ENCODE data around the gene MYLK.
"Not testable (repeated sequence)": the region's sequence is repeated elsewhere in the genome, so short reads cannot be mapped to it uniquely, and the experiment has no call there.

Gene MYLK

GRCh38 chr3:123600863-123601262 is 283.3 kb downstream of the MYLK start:
- DNase-seq (ENCODE audit: low read depth in 2 of 2), result not testable (repeated sequence)

DNA sequence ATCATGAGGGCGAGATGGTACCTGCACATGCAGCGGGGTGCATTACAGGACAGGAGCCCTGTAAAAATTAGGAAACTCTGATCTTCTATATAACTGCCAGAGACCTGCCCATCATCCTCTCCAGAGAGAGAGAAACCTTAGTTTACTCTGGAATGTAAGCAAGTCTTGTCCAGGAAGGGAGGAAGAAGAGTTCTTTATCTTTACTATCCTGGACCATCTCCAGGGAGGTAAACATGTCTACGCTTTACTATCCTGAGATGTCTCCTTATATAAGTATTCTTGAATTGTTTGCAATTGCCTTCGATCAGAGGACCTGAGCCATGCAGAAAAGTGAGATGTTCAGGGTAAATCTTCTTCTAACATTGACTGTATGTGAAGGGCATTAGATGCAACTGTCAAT is 286.6 kb downstream of the MYLK start:
- no peak for DNase-seq (ENCODE audit: low read depth in 2 of 2)

DNA sequence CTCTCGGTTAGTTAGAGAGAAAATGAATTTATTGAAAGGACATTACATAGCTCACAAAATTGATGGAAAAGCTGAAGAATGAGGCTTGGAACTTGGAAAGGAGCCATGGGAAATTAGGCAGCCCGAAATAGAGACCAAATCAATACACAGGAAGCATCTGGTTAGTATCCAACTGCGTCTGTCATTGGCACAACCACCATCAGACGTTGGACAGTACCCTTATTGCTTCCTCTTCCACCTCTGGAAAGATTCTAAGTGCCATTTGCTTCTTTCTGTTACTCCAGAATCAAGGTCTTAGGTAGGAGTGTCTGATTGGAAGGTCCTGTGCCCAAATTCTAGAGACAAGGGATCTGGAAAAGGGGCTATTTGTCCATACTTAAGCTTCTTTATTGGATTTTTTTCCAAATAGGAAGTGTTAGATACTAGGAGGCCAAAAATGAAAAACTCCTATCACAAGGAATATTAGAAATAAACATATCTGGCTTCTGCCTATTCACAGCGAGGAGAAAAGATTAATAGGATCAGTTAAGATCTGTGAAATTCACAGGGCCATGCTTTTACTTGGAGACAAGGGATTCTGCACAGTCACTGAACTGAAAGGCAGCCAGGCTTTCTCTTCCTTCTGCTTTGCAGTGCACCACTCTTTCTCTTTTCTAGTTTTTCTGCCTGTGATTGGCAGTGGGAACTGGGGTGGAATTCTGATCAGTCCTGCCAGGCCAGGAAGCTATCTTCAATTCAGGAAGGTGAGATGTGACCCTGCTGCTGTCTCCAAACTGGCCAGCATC is 288.5 kb downstream of the MYLK start:
- DNase-seq (ENCODE audit: low read depth in 2 of 2), result no peak

- DNase-seq (ENCODE audit: low read depth in 2 of 2), result no peak
These were observed 290.8 kb downstream of the MYLK start for GRCh38 chr3:123593381-123593780.

DNA sequence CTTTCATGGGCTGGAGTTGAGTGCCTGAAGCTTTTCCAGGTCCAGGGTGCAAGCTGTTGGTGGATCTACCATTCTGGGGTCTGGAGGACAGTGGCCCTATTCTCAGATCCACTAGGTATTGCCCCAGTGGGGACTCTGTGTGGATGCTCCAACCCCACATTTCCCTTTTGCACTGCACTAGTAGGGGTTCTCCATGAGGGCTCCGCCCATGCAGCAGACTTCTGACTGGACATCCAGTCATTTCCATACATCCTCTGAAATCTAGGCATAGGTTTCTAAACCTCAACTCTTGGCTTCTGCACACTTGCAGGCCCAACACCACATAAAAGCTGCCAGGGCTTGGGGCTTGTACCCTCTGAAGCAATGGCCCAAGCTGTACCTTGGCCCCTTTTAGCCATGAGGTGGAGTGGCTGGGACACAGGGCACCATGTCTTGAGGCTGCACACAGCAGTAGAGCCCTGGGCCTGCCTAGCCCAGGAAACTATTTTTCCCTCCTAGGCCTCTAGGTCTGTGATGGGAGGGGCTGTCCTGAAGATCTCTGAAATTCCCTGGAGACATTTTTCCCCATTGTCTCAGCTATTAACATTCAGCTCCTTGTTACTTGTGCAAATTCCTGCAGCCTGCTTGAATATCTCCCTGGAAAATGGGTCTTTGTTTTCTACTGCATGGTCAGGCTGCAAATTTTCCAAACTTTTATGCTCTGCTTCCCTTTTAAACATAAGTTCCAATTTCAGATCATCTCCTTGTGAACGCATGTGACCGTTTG is 293.3 kb downstream of the MYLK start:
- DNase-seq (ENCODE audit: low read depth in 2 of 2), result no peak

DNA sequence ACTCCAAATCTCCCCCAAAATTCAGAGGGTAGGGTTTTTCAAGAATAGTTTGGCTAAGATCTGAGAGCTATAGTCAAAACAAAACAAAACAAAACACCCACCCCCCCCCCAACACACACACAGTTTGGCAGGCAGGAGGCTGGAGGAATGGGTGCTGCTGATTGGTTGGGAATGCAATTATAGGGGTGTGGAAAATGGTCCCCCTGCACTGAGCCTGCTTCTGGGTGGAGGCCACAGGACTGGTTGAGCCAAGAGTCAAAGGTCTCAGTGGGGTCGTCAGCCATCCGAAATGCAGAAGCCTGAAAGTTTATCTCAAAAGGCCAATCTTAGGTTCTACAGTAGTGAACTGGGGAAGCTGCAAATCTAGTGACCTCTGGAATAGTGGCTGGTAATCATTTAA is 296.7 kb downstream of the MYLK start:
- no peak for DNase-seq (ENCODE audit: low read depth in 2 of 2)

DNA sequence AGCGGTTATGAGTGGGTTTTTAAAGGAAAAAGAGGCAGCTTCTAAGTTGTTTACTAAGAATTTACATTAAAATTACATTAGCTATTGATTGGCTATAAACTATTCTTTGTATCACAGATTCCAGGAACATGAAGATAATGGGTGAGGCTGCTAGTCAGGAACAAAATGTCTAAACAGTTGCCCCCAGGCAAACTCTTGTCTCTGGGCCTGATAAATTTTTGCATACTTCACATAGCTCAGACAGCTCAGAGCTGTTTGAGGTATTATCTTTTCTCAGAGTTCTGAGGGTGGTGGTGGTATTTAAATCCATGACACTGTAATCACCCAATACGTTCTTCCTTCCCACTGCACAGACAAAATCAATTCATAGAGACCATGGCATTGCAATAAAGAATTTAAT is 297.2 kb downstream of the MYLK start:
- no peak for DNase-seq (ENCODE audit: low read depth in 2 of 2)

- no peak for DNase-seq (ENCODE audit: low read depth in 2 of 2)
These were observed 298.0 kb downstream of the MYLK start for GRCh38 chr3:123586131-123586530.

- DNase-seq (ENCODE audit: low read depth in 2 of 2), result peak; percentile 81 to 93
These were observed 298.9 kb downstream of the MYLK start, which contains the start of gene HACD2 for GRCh38 chr3:123584988-123585937. TSS of gene HACD2 (minus strand) at chr3:123585053. CDS start at chr3:123585027, 26 bp downstream.

GRCh38 chr3:123584284-123584987 is 299.7 kb downstream of the MYLK start:
- peak in 1 of 2 donors; percentile 9 for DNase-seq (ENCODE audit: low read depth in 2 of 2)

DNA sequence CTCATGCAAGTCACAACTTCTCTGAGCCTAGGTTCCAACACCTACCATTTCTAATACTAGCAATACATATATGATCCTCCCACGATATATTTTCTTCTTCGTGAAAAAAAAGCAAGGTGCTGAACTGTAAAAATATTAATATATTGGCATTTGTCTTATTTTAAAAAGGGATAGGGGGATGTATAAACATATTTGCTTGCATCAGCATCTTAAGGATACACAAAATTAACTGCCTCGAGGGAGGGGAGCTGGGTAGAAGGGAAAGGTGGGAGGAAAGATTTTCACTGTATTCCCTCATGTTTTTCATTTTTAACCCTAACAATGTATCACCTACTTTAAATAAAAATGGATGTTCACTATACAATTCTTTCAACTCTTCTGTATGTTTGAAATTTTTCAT is 300.6 kb downstream of the MYLK start:
- no peak for DNase-seq (ENCODE audit: low read depth in 2 of 2)

DNA sequence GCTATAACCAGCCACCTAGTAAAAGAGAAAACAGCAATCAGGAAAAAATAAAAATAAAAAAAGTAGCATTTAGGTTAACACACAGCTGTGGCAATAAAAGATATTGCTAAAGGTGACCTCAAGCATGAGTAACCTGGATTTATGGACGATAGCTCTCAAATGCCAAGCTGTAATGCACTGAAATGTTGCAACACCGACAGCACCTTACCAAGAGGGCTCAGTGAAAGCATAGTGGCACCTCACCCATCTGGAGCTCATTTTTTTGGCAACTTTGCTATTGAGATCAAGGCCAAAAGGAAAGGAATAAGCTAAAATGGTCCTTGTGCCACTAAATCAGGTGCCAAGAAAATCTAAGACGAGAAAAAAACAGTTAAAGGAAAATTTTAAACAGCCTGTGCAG is 301.8 kb downstream of the MYLK start:
- no peak for DNase-seq (ENCODE audit: low read depth in 2 of 2)

- no peak for DNase-seq (ENCODE audit: low read depth in 2 of 2)
These were observed 308.0 kb downstream of the MYLK start for GRCh38 chr3:123576122-123576521.

DNA sequence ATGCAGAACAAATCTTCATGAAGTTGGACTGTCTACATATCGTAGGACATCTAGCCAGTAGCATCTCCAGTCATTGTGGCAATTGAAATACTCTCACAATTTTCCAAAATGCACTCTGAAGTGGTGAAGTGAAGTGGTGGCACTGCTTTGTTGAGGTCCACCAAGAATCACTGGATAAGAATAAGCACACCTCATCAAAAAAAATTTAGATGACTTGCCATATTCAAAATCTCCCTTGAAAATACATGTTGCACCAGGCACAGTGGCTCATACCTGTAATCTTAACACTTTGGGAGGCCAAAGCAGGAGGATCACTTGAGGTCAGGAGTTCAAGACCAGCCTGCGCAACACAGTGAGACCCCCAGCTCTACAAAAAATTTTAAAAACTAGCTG is 312.2 kb downstream of the MYLK start:
- DNase-seq (ENCODE audit: low read depth in 2 of 2), result no peak

DNA sequence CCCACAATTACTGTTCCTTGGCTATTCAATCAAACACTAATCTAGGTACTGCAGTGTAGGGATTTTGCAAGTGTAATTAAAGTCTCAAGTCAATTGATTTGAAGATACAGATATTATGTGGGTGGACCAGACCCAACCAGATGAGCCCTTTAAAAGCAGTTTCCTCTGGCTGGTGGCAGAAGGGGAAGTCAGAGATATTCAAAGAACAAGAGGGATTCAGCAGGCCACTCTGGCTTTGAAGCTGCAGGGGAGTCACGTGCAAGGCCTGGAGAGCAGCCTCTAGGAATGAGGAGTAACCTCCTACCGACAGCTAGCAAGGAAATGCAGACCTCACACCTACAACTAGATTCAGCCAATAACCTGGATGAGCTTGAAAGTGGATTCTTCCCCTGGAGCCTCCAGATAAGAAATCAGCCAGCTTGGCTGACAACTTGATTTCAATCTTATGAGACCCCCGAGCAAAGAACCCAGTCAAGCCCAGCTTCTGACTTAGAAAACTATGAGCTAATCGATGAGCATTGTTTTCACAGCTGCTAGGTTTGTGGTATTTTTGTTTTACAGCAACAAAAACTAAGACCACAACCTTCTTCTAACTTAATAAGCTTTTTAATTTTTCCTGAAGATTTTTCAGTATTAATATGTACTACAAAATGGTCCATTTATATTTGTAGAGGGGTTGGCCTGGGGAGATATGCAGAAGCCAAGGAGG is 312.7 kb downstream of the MYLK start:
- no peak for DNase-seq (ENCODE audit: low read depth in 2 of 2)

GRCh38 chr3:123568875-123569274 is 315.3 kb downstream of the MYLK start:
- DNase-seq (ENCODE audit: low read depth in 2 of 2), result no peak

- DNase-seq (ENCODE audit: low read depth in 2 of 2), result no peak
These were observed 316.1 kb downstream of the MYLK start for GRCh38 chr3:123568034-123568433.

DNA sequence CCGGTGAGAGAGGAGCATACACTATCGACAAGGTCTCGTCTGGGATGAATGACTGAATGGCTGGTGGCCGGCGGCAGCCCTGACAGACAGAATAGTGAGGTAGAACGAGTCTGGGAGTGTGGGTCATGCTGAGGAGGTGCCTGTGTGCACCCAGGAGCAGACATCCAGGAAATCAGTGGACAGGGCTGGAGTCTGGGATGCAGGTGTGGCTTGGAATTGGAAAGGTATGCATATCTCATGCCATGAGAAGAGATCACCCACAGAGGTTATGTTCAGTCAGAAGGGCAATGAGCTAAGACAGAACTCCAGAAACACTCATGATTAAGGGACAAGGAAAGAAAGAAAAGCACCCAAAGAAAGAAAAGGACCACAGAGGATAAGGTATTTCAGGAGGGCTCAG is 320.1 kb downstream of the MYLK start:
- DNase-seq (ENCODE audit: low read depth in 2 of 2), result no peak

- DNase-seq (ENCODE audit: low read depth in 2 of 2), result no peak
These were observed 321.6 kb downstream of the MYLK start for GRCh38 chr3:123562547-123562946.

DNA sequence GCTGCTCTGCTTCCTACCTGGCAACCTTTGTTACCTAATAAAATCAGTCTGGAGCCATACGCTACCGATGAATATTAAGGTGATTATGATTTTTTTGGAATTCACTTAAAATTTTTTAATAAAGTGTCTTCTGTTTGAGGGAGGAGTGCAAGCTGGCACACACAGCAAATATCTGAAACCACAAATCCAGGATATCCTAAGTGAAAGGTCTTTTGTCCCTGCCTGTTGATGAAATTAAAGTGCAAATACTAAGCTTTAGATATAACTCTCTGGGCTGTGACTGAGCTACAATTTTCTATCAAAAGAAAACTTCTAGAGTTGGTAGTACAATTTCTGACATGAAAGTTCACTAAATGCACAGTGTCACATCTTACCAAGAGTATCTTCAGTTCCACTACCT is 322.9 kb downstream of the MYLK start:
- DNase-seq (ENCODE audit: low read depth in 2 of 2), result no peak

All from stimulated activated CD8-positive, alpha-beta memory T cell treated with anti-CD3 and anti-CD28 coated beads, Interleukin-7, amount 100 ng/mL, for 1 hour (primary cell).